GM19035 (cell line): ENCODE data around the gene ABHD8.
"Not testable (repeated sequence)": the region's sequence is repeated elsewhere in the genome, so short reads cannot be mapped to it uniquely, and the experiment has no call there.

Experiments used
- ATAC-seq: cut with Tn5 transposase; IDR thresholded peaks from one replicate; pipeline ENCODE4 v1.9.1; 2021; ENCODE audit not compliant: unreplicated experiment

Gene ABHD8

GRCh38 chr19:17302391-17303166, 646 bp downstream of the ABHD8 start:
- no peak for ATAC-seq

DNA sequence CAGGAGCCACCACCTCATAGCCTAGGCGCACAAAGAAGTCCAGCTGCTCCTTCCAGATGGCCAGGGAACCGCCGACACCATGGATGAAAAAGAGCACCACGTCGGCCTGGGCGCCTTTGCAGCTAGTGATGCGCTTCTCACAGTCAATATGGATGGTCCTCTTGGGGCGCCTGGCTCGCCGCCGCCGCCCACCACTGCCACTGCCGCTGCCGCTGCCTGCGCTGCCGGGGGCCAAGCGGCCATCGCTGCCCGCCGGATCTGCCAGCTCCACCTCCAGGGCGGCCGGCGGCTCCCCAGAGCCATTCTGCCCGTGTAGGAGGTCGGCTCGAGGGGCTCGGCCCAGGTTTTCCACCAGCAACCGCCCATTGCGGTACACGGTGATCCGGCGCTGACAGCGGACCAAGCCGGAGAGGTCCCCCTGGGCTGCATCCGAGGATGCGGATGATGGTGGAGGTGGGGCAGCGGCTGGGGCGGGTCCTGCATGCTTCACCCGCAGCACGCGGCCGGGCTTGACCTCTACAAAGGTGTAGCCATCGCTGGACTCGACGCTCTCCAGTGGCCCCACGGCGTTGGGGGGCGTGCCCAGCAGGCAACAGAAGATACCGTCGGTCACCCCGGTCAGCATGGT, 2.1 kb downstream of the ABHD8 start:
- ATAC-seq: no peak

DNA sequence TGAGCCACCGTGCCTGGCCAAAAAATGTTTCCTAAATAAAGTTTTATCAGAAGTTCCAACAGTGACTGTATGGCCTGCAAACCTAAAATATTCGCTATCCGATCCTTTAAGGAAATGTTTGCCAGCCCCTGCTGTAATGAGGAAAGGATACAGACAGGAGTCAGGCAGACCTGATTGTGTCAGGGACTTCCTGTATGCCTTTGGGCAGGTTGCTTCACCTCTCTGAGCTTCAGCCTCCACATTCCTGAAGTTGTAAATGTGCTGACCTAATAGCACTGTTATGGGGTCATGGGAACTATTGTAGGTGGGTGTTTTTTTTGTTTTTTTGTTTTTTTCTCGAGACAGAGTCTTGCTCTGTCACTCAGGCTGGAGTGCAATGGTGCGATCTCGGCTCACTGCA, 6.2 kb downstream of the ABHD8 start:
- no peak for ATAC-seq

- no peak for ATAC-seq
These were observed 7.0 kb downstream of the ABHD8 start for GRCh38 chr19:17296273-17296672.

GRCh38 chr19:17295551-17295950, 7.7 kb downstream of the ABHD8 start:
- ATAC-seq: not testable (repeated sequence)

DNA sequence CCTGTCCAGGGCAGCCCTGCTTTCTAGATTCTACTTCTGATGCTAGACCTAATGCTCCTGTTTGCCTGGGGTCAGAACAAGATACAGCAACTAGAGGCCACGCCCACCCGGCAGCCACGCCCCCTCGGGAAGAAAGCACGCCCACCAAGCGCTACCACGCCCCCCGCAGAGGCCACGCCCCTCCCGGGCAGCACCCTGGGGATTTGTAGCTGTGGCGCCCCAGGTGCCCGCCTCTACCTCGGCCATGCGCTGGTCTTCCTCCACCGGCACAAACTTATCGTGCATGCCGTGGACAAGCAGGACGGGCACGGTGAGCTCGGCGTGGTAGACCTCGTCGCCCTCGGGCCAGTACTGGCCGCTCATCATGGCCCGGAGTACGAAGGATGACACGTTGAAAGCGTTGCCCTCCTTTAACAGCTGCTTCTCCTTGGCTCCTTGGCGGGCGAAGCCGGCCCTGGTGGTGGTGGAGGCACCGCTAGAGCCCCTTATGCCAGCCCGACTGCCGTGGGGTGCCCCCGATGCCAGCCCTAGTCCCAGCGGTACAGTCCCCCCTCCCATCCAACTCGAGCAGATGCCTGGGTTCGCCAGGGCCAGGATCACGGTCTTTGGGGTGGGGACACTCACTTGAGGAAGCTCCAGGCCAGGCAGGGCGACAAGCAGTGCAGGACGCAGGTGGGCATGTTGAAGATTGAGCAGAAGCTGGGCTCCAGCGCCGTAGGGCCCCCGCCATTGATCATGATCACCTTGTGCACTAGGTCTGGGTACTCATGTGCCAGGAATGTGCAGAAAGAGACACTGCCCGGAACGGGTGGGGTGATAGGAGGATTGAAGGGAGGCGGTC, 9.0 kb downstream of the ABHD8 start:
- ATAC-seq: no peak

- ATAC-seq: no peak
These were observed 9.6 kb downstream of the ABHD8 start for GRCh38 chr19:17293605-17294004.

- peak; percentile 83 for ATAC-seq
These were observed 10.7 kb downstream of the ABHD8 start for GRCh38 chr19:17292301-17293074.

DNA sequence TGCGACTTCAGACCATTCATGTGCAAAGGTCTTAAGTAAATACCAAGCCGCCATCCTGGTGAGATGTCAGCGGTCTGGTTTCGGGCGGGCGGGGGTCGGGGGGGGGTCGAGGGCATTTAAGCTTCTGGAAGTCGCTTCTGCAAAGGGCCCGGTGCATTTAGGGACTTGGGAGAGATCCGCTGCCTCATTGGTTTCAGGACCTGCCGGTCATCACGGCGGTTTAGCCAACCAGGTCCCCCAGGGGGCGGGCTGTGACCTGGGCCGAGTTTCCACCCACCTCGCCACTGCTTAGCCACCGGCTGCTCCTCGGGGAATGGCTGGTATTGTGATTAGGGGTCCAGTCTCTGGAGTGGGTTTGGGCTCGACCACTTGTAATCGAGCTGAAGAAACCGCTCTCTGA, 13.7 kb downstream of the ABHD8 start:
- no peak for ATAC-seq

GRCh38 chr19:17286752-17287151, 16.5 kb downstream of the ABHD8 start:
- ATAC-seq: no peak

- no peak for ATAC-seq
These were observed 17.0 kb downstream of the ABHD8 start for GRCh38 chr19:17286263-17286662.

GRCh38 chr19:17285415-17286135, 17.6 kb downstream of the ABHD8 start:
- no peak for ATAC-seq

- no peak for ATAC-seq
These were observed 19.7 kb downstream of the ABHD8 start for GRCh38 chr19:17283504-17283996.

GRCh38 chr19:17282488-17283125, 20.6 kb downstream of the ABHD8 start:
- peak; percentile 72 for ATAC-seq

DNA sequence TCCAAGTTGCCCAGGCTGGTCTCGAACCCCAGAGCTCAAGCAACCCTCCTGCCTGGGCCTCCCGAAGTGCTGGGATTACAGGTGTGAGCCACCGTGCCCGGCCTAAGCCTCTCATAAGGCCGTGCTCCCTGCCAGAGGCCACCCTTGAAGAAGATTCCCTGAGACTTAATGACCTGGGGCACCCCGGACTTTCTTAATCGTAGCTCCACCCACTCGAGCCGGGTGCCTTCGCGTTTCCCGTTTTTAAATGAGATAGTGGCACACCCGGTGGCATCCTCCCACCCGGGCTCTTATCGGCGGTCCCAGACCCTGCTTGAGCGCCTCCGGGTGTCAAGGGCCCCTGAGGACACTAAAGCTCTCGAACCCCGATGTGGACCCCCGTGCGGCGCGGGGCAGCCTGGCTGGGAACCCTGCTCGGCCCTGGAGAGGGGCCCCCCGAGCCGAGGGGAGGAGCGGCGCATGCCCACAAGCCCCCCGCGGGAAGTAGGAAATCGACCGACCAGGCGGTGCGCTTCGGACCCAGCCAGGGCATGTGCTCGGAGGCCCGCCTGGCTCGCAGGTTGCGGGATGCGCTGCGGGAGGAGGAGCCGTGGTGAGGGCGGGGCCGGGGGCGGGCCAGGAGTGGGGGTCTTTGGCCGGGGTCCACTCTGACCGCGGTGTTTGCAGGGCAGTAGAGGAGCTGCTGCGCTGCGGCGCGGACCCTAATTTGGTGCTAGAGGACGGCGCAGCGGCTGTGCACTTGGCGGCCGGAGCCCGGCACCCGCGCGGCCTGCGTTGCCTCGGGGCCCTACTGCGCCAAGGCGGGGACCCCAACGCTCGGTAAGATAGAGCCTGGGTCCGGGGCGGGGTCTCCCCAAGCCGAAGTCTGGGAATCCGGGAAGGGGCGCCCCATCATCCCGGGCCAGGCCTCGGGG, 21.6 kb downstream of the ABHD8 start, which contains the start of gene ANKLE1:
ANKLE1 (plus strand) TSS at position 511 of the 914 bp plus-strand sequence; CDS start at position 531, 20 bp downstream.
- ATAC-seq: peak; percentile 38

GRCh38 chr19:17279436-17279835, 23.8 kb downstream of the ABHD8 start:
- ATAC-seq: no peak

DNA sequence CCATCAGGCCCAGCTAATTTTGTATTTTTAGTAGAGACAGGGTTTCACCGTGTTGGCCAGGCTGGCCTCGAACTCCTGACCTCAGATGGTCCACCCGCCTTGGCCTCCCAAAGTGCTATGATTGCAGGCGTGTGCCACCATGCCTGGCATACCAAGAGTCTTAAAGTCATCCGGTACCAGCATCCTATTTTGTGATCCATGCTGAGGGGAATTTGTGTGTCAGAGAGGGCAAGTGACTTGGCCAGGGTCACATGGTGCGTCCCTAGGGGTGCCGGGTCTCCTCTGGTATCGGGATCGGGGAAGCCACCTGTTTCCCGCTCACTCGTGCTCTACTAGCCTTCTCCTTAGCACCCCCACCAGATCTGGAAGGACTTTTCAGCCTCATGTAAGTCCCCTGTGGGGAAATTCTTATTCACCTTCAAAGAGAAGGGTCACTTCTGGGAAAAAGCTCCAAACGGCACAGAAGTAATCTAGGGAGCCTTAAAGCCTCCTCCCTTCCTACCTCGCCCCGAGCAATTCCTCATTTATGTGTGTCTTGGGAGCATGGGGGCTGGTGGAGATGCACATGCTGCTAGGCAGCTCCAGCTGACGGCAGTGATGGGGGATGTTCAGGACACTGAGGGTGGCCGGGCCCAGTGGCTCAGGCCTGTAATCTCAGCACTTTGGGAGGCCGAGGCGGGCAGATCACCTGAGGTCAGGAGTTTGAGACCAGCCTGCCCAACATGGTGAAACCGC, 27.6 kb downstream of the ABHD8 start:
- no peak for ATAC-seq

GRCh38 chr19:17274892-17275291, 28.3 kb downstream of the ABHD8 start:
- ATAC-seq: not testable (repeated sequence)
